Activated CD4-positive, alpha-beta T cell treated with anti-CD3 and anti-CD28 coated beads, Interleukin-2, amount 50 U/mL, for 4 hours (primary cell): ENCODE data around the gene MAGEB6B.
"Not testable (repeated sequence)": the region's sequence is repeated elsewhere in the genome, so short reads cannot be mapped to it uniquely, and the experiment has no call there.

Experiments used
- DNase-seq, 2 experiments: peaks; one replicate each; pipeline ENCODE4 v3.0.0-alpha.2; 2020

The MAGEB6B gene

GRCh38 chrX:26160301-26160700, at the start of gene MAGEB6B:
Gene MAGEB6B, plus strand, starts transcription at chrX:26160601. Its CDS starts 0 bp downstream, at chrX:26160601.
- no peak for DNase-seq

GRCh38 chrX:26138274-26138673, 22.1 kb upstream of the MAGEB6B start, which contains the start of gene MAGEB18:
Gene MAGEB18, plus strand, starts transcription at chrX:26138343. Its CDS starts 643 bp downstream, at chrX:26138986.
- DNase-seq: no peak

- DNase-seq: no peak
Measured at GRCh38 chrX:26146024-26146423, 14.4 kb upstream of the MAGEB6B start.

- no peak for DNase-seq
Measured at GRCh38 chrX:26192204-26192603, 31.8 kb downstream of the MAGEB6B start, which contains the start of gene MAGEB6. Gene MAGEB6, plus strand, starts transcription at chrX:26192440. Its CDS starts 1,407 bp downstream, at chrX:26193847.

GRCh38 chrX:26203561-26203960, 43.2 kb downstream of the MAGEB6B start:
- no peak for DNase-seq

GRCh38 chrX:26204717-26205116, 44.3 kb downstream of the MAGEB6B start:
- DNase-seq: not testable (repeated sequence)

- no peak for DNase-seq
Measured at GRCh38 chrX:26208012-26208411, 47.6 kb downstream of the MAGEB6B start.
